HFFc6 (cell line): ENCODE results near the gene ALDH18A1. TPM values are rescaled to one million over a fixed set of nuclear protein-coding genes. Genes with fewer than 3 reads are reported as not detected.
"Not testable (repeated sequence)": the region's sequence is repeated elsewhere in the genome, so short reads cannot be mapped to it uniquely, and the experiment has no call there.

Experiments
- DNase-seq: peaks from one replicate; pipeline ENCODE4 v3.0.0-alpha.2; 2018
- H3K27ac Mint-ChIP-seq: 2 replicates; pipeline ENCODE4 v1.8.0; 2020; ENCODE audit warnings: mild to moderate bottlenecking, mixed read lengths
- H3K27me3 Mint-ChIP-seq: 2 replicates; pipeline ENCODE4 v1.8.0; 2021; ENCODE audit warnings: mild to moderate bottlenecking, moderate library complexity, mixed read lengths; ENCODE audit not compliant: insufficient read depth
- H3K36me3 Mint-ChIP-seq: 2 replicates; pipeline ENCODE4 v1.8.0; 2021; ENCODE audit warnings: low read depth, mixed read lengths
- H3K4me1 Mint-ChIP-seq: 2 replicates; pipeline ENCODE4 v1.8.0; 2020; ENCODE audit warnings: low read depth, mixed read lengths
- H3K4me3 Mint-ChIP-seq: 2 replicates; pipeline ENCODE4 v1.8.0; 2020; ENCODE audit warnings: mild to moderate bottlenecking, moderate library complexity, mixed read lengths
- H3K9me3 Mint-ChIP-seq: 2 replicates; pipeline ENCODE4 v1.8.0; 2020; ENCODE audit warnings: mild to moderate bottlenecking, mixed read lengths
- CTCF ChIP-seq: fragments of 200-600 bp; sonication (generic); IDR thresholded peaks from 2 replicates; pipeline ENCODE4 v1.5.0; 2021; ENCODE audit warnings: antibody characterized with exemption, mild to moderate bottlenecking
- total RNA-seq, 6 experiments: library from RNA; stranded (reverse); fragmentation: NEBNext Ultra II Directional; extraction: Animal tissue kit (Norgen Biotek cat#: 25700); gene quantifications; 2 replicates in 1 of 6; 3 replicates in 5 of 6; pipeline ENCODE4 v1.2.3, GENCODE V29; 2021

The ALDH18A1 gene
- total RNA-seq, 6 experiments from 2014 or later, result 121 to 145 (median 133) TPM

DNA sequence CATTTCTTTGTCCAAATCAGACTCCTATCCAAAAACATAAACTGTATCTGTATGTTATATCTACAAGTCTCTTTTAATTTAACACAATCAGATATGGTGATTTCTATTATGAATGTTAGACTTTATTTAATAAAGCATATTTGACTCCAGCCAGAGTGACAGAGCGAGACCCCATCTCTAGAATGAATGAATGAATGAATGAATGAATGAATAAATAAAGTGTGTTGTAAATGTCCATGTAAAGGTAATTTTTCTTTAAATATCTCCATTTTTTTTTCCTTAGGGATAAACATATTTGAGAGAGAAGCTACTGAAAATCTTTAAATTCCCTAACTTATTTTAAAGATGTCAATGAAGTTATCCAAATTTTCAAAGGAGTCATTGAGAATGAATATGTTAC, 18.1 kb upstream of the ALDH18A1 start:
- peaks cover 5% of the 10 kb centered on the region; the same call in 1 of the 2 replicates for H3K36me3 Mint-ChIP-seq
- H3K4me3 Mint-ChIP-seq, result no peak overlapping the region
- no peak for TF ChIP-seq CTCF
- H3K9me3 Mint-ChIP-seq, result no peaks in the 10 kb centered on the region
- no peaks in the 10 kb centered on the region for H3K27me3 Mint-ChIP-seq
- DNase-seq, result no peak
- H3K27ac Mint-ChIP-seq, result no peak overlapping the region
- no peaks in the 10 kb centered on the region for H3K4me1 Mint-ChIP-seq

GRCh38 chr10:95672641-95673040, 16.1 kb upstream of the ALDH18A1 start:
- H3K9me3 Mint-ChIP-seq, H3K4me3 Mint-ChIP-seq, DNase-seq, H3K27ac Mint-ChIP-seq, H3K4me1 Mint-ChIP-seq, H3K27me3 Mint-ChIP-seq: not testable (repeated sequence)
- H3K36me3 Mint-ChIP-seq, result peaks cover 16% of the 10 kb centered on the region

GRCh38 chr10:95664543-95664942, 8.0 kb upstream of the ALDH18A1 start:
- no peak for DNase-seq
- Mint-ChIP-seq H3K36me3 (peaks cover 15% of the 10 kb centered on the region), H3K4me1 (peaks cover 8% of the 10 kb centered on the region), H3K27ac (no peak overlapping the region), H3K9me3 (no peaks in the 10 kb centered on the region), H3K4me3 (no peak overlapping the region), H3K27me3 (no peaks in the 10 kb centered on the region)
- TF ChIP-seq CTCF, result no peak

DNA sequence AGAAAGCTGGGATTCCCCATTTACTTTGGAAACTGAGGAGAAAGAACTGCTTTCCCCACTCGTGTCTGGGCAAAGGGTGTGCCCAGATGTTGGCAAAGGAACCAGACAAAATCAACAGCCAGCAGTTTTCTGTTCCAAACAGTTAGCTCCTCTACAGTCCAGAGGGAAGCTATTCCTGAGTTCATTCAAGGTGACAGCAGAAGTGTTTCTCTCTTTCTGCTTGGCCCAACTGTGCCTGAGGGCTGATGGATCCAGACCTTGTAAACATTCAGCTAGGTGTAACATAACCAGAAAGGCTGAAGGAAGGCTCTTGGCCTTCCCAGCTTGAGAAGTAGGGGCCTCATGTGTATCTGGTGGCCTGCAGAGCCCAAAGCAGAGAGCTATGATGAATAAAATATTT, 7.0 kb upstream of the ALDH18A1 start:
- Mint-ChIP-seq H3K4me3 (no peak overlapping the region), H3K9me3 (no peaks in the 10 kb centered on the region)

GRCh38 chr10:95661818-95662217, 5.3 kb upstream of the ALDH18A1 start:
- no peak for DNase-seq
- H3K27me3 Mint-ChIP-seq, result no peaks in the 10 kb centered on the region
- no peaks in the 10 kb centered on the region for H3K36me3 Mint-ChIP-seq
- TF ChIP-seq CTCF, result no peak
- H3K27ac Mint-ChIP-seq, result no peak overlapping the region; the same call in 1 of the 2 replicates
- peaks cover 8% of the 10 kb centered on the region for H3K4me1 Mint-ChIP-seq
- no peak overlapping the region for H3K4me3 Mint-ChIP-seq
- no peaks in the 10 kb centered on the region for H3K9me3 Mint-ChIP-seq

More for the DNA sequence above, 7.0 kb upstream of the ALDH18A1 start:
- Mint-ChIP-seq H3K27me3 (no peaks in the 10 kb centered on the region), H3K36me3 (peaks cover 12% of the 10 kb centered on the region), H3K4me1 (peaks cover 8% of the 10 kb centered on the region), H3K27ac (no peak overlapping the region)
- TF ChIP-seq CTCF, result no peak
- DNase-seq, result no peak

DNA sequence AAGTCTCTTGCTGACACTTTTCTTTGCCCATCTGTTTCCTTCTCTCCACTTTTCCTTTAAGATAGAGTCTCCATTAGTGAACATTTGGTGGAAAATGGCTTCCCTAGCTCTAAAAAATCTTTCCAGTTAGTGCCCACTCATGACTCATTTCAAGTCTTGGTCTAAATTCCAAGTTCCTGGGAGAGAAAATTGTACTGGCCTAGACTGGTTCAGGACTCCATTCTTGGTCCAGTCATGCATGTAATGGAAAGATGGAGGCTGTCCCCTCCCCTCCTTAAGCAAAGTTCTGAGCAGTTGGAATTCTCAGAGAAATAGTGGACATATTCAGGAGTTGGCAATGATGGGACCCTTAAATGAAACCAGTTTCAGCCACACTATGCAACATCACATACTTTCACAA, 3.8 kb upstream of the ALDH18A1 start:
- no peak overlapping the region for H3K4me3 Mint-ChIP-seq
- H3K36me3 Mint-ChIP-seq, result no peaks in the 10 kb centered on the region; the same call in 1 of the 2 replicates
- H3K9me3 Mint-ChIP-seq, result no peaks in the 10 kb centered on the region
- H3K27ac Mint-ChIP-seq, result peak overlapping the region; percentile 78
- TF ChIP-seq CTCF, result no peak
- peaks cover 13% of the 10 kb centered on the region for H3K4me1 Mint-ChIP-seq
- peaks cover 4% of the 10 kb centered on the region; the same call in 1 of the 2 replicates for H3K27me3 Mint-ChIP-seq
- DNase-seq, result peak; percentile 72
